Fibroblast of the aortic adventitia (primary cell): Measurements from ENCODE around the gene OVOL2. TPM values are rescaled to one million over a fixed set of nuclear protein-coding genes. Genes with fewer than 3 reads are reported as not detected.
"Not testable (repeated sequence)": the region's sequence is repeated elsewhere in the genome, so short reads cannot be mapped to it uniquely, and the experiment has no call there.

Source experiments
- DNase-seq: peaks from one replicate; pipeline ENCODE4 v3.0.0-alpha.2; 2010; ENCODE audit warnings: low read depth
- H3K4me3 ChIP-seq: 2 replicates; pipeline ENCODE4 v1.5.1; 2011; ENCODE audit warnings: low read depth, mild to moderate bottlenecking, control low read depth, low read length, moderate library complexity
- CTCF ChIP-seq: IDR thresholded peaks from 2 replicates; pipeline ENCODE4 v1.5.1; 2011; ENCODE audit warnings: mild to moderate bottlenecking, low read length, control low read depth, inconsistent platforms; ENCODE audit not compliant: insufficient read depth
- total RNA-seq: library from RNA; depleted of rRNA; stranded (reverse); fragments of >200 nt; gene quantifications from 2 replicates; pipeline ENCODE4 v1.2.3, GENCODE V29; 2012; ENCODE audit warnings: low replicate concordance

The OVOL2 gene
- not detected in 2 replicates for total RNA-seq

GRCh38 chr20:18057101-18057993, at the start of gene OVOL2:
Gene OVOL2, minus strand, starts transcription at chr20:18057916. Its CDS starts 282 bp downstream, at chr20:18057634.
- no peak for TF ChIP-seq CTCF
- no peak for DNase-seq
- no peak within 1 kb of the TSS for H3K4me3 ChIP-seq

- no peak for DNase-seq
- H3K4me3 ChIP-seq = no peak overlapping the region
- TF ChIP-seq CTCF = no peak
These were observed 45.8 kb upstream of the OVOL2 start for GRCh38 chr20:18103497-18103896.

GRCh38 chr20:18101125-18101810, 43.6 kb upstream of the OVOL2 start:
- TF ChIP-seq CTCF = no peak
- no peak overlapping the region for H3K4me3 ChIP-seq
- DNase-seq = no peak

- H3K4me3 ChIP-seq, DNase-seq: not testable (repeated sequence)
These were observed 42.9 kb upstream of the OVOL2 start for GRCh38 chr20:18100569-18100968.

- H3K4me3 ChIP-seq = no peak overlapping the region
- DNase-seq = no peak
- no peak for TF ChIP-seq CTCF
These were observed 36.5 kb upstream of the OVOL2 start for GRCh38 chr20:18094191-18094590.

- TF ChIP-seq CTCF = no peak
- no peak overlapping the region for H3K4me3 ChIP-seq
- DNase-seq = no peak
These were observed 35.7 kb upstream of the OVOL2 start for GRCh38 chr20:18093388-18093787.

GRCh38 chr20:18092890-18093289, 35.2 kb upstream of the OVOL2 start:
- TF ChIP-seq CTCF = no peak
- DNase-seq = no peak
- H3K4me3 ChIP-seq = no peak overlapping the region
